OCI-LY3 (cell line): ENCODE data around the gene NRAP.

Experiments
- EZH2phosphoT487 ChIP-seq: fragments of 200-600 bp; shearing (Covaris generic); IDR thresholded peaks from 2 replicates; pipeline ENCODE4 v1.6.1; 2018; ENCODE audit warnings: antibody characterized with exemption, mixed run types, low read depth
- TF ChIP-seq, protein P1 (sequence below): fragments of 200-600, 300-600 bp; sonication (generic); IDR thresholded peaks from 2 replicates; pipeline ENCODE4 v1.5.1; 2014; ENCODE audit warnings: antibody characterized with exemption, low read length, low read depth

DNA sequence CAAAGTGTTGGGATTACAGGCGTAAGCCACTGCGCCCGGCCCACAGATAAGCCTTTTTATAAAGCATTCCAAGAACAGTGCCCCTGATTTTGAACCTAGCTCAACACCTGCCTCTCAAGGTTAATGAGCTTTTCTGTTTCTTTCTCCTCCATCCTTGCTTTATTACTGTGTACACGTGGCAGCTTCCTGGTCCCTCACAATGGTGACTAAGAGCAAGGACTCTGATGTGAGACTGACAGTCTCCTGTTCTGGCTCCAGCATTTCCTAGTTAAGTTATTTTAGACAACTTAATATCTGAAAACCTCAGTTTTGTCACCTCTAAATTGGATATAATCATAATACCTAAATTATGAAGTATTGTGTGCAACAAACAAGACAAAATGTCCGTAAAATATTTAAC lies 101.1 kb downstream of the NRAP start:
- TF ChIP-seq, protein P1, sequence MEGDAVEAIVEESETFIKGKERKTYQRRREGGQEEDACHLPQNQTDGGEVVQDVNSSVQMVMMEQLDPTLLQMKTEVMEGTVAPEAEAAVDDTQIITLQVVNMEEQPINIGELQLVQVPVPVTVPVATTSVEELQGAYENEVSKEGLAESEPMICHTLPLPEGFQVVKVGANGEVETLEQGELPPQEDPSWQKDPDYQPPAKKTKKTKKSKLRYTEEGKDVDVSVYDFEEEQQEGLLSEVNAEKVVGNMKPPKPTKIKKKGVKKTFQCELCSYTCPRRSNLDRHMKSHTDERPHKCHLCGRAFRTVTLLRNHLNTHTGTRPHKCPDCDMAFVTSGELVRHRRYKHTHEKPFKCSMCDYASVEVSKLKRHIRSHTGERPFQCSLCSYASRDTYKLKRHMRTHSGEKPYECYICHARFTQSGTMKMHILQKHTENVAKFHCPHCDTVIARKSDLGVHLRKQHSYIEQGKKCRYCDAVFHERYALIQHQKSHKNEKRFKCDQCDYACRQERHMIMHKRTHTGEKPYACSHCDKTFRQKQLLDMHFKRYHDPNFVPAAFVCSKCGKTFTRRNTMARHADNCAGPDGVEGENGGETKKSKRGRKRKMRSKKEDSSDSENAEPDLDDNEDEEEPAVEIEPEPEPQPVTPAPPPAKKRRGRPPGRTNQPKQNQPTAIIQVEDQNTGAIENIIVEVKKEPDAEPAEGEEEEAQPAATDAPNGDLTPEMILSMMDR: no peak
- no peak for TF ChIP-seq EZH2phosphoT487
